Measurements from ENCODE around the gene FBLN7. TPM values are rescaled to one million over a fixed set of nuclear protein-coding genes. Genes with fewer than 3 reads are reported as not detected.

FBLN7 gene
- total RNA-seq, 3 donors from 2014 or later, result 0.72 to 2.2 (median 0.94) TPM

DNA sequence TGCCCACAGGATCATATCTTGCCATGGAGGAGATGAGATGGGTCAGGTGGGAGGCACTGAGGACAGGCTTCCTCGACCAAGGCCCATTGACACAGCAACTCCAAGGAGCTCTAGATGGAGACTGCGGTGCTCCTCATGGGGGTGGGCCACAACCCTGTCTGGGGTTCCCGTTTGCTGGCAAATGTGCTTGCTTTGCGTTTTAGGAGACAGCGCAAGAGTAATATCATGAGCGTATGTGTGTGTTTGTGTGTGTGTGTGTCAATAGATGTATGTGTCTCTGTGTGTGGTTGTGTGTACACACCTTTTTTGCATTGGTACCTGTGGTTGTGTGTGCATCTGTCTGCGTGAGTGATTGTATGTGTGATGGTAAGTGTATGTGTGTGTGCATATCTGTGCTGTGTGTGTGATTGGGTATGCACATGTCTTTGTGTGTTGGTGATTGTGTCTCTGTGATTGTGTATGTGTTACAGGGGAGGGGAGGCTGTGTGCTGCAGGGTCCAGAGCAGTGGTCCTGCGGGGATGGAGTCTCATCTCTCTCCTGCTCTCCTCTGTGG is 4.4 kb downstream of the FBLN7 start:
- peaks cover 3% of the 10 kb centered on the region for H3K4me1 ChIP-seq (ENCODE audit: low read depth)
- TF ChIP-seq, protein P1, sequence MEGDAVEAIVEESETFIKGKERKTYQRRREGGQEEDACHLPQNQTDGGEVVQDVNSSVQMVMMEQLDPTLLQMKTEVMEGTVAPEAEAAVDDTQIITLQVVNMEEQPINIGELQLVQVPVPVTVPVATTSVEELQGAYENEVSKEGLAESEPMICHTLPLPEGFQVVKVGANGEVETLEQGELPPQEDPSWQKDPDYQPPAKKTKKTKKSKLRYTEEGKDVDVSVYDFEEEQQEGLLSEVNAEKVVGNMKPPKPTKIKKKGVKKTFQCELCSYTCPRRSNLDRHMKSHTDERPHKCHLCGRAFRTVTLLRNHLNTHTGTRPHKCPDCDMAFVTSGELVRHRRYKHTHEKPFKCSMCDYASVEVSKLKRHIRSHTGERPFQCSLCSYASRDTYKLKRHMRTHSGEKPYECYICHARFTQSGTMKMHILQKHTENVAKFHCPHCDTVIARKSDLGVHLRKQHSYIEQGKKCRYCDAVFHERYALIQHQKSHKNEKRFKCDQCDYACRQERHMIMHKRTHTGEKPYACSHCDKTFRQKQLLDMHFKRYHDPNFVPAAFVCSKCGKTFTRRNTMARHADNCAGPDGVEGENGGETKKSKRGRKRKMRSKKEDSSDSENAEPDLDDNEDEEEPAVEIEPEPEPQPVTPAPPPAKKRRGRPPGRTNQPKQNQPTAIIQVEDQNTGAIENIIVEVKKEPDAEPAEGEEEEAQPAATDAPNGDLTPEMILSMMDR (IDR thresholded peaks at IDR 0.05), result no peak
- H3K4me3 ChIP-seq, result no peak overlapping the region
- no peaks in the 10 kb centered on the region for H3K36me3 ChIP-seq (ENCODE audit: low read depth)
- intact Hi-C loops (cut with DNase I, micrococcal nuclease), result no loop called here
- H3K9me3 ChIP-seq, result no peaks in the 10 kb centered on the region
- ATAC-seq (no peak), DNase-seq (no peak)

DNA sequence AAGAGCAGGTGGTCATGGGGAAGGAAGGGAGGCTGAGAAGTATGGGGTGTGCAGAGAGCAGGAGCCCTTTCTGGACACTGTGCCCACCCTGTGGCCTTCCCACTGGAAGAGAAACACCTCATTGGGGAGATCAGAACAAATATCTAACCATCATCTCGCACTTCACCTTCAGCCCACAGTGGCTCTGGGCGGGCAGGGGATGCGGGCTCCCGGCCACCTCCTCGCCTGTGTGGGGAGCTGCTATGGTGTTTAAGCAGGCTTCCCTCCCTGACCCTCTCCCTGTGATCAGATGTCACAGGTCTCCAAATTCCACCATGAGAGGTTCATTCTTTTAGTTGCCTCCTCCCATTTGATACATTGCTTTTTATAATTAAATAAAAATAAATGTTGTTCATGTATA is 5.0 kb downstream of the FBLN7 start:
- TF ChIP-seq, protein P1 (IDR thresholded peaks at IDR 0.05), result no peak
- intact Hi-C loops (cut with DNase I, micrococcal nuclease), result no loop called here
- Histone ChIP-seq H3K4me1 (ENCODE audit: low read depth) (no peaks in the 10 kb centered on the region), H3K9me3 (no peaks in the 10 kb centered on the region), H3K4me3 (no peak overlapping the region), H3K36me3 (ENCODE audit: low read depth) (no peaks in the 10 kb centered on the region)
- DNase-seq (no peak), ATAC-seq (no peak)

DNA sequence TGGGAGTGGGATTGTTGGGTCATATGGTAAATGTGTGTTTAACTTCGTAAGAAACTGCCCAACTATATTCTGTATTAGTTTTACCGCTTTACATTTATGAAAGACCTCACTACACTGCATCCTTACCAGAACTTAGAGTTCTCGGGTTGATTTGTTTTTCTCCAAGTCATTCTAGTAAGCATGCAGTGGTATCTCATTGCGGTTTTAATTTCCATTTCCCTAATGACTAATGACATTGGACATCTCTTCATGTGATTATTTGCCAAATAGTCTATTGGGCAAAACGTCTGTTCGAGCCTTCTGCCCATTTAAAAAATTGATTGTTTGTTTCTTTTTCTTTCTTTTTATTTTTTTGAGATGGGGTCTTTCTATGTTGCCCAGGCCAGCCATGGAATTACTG is 6.8 kb downstream of the FBLN7 start:
- intact Hi-C loops (cut with DNase I, micrococcal nuclease), result no loop called here
- Histone ChIP-seq H3K36me3 (ENCODE audit: low read depth) (no peaks in the 10 kb centered on the region), H3K4me1 (ENCODE audit: low read depth) (no peaks in the 10 kb centered on the region), H3K9me3 (no peaks in the 10 kb centered on the region), H3K4me3 (no peak overlapping the region)
- DNase-seq (no peak), ATAC-seq (no peak)
- TF ChIP-seq, protein P1 (IDR thresholded peaks at IDR 0.05), result no peak

DNA sequence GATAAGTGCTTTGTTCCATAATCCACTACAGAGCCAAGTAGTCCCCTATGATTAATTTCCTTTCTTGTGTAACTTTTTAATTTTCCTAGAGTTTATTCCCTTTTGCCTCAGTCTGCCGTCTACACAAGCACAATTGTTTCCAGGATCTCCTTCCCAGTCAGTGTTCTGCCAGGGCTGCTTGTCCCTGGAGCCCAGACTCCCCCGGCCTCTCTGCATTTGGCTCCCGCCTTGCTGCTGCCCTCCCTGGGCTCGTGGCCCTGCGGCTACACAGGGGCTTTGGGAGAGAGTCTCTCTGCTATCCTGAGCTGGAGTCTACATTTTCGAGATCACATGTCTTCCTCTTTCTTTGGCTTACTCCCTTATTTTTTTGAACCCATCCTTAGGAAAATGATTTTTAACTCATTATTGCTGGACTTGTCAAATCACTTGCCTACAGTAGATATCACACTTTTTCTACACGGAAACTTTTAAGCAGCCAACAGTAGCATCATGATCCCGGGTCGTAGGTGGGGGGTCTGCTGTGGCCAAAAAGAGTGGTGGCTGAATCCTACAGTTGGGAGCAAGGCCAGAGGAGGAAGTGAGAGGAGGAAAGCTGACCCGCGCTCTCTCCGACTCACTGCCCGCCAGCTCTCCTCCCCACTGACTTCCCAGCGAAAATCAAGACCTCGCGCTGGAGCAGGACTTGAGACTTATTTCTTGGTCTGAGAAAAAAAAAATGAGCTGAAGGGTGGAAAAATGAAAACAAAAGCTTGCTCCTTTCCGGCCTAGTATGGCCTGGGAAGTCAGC is 9.4 kb downstream of the FBLN7 start:
- H3K9me3 ChIP-seq, result no peaks in the 10 kb centered on the region
- intact Hi-C loops (cut with DNase I, micrococcal nuclease), result no loop called here
- H3K36me3 ChIP-seq (ENCODE audit: low read depth), result no peaks in the 10 kb centered on the region
- H3K4me1 ChIP-seq (ENCODE audit: low read depth), result no peaks in the 10 kb centered on the region
- TF ChIP-seq, protein P1 (IDR thresholded peaks at IDR 0.05), result no peak
- H3K4me3 ChIP-seq, result no peak overlapping the region
- DNase-seq (no peak), ATAC-seq (no peak)

DNA sequence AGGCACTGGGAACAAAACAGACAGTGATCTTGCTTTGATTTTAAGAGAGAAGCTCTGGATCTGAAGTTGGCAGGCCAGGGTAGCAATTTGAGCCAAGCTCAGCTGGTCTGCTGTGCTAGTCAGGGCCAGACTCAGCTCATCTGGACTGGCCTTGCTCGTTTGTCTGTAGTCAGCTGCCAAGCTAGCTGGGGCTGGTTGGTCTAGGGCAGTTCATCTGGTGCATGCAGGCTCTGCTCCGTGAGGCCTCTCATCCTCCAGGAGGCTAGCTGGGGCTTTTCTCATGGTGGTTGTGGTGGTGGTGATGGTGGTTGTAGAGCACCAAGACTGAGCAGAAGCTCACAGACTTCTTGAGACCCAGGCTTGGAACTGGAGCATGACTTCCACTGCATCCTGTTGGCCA is 10.3 kb downstream of the FBLN7 start:
- ATAC-seq (no peak), DNase-seq (no peak)
- intact Hi-C loops (cut with DNase I, micrococcal nuclease), result no loop called here
- H3K9me3 ChIP-seq, result no peaks in the 10 kb centered on the region
- no peaks in the 10 kb centered on the region for H3K4me1 ChIP-seq (ENCODE audit: low read depth)
- no peak overlapping the region for H3K4me3 ChIP-seq
- H3K36me3 ChIP-seq (ENCODE audit: low read depth), result no peaks in the 10 kb centered on the region
- TF ChIP-seq, protein P1 (IDR thresholded peaks at IDR 0.05), result no peak
